Osteoblast (primary cell): ENCODE data around the gene ZDHHC20. TPM values are rescaled to one million over a fixed set of nuclear protein-coding genes. Genes with fewer than 3 reads are reported as not detected.
A peak's percentile ranks its signal among the peaks of the same experiment; 100 is the strongest.

Source experiments
- DNase-seq: peaks from one replicate; pipeline ENCODE4 v3.0.0; 2011; ENCODE audit warnings: low spot score, mixed read lengths; ENCODE audit not compliant: insufficient read length; ENCODE audit errors: missing footprints
- H2AFZ ChIP-seq: 2 replicates; pipeline ENCODE4 v1.6.0; 2011; ENCODE audit warnings: mild to moderate bottlenecking, low read length
- H3K27ac ChIP-seq: 2 replicates; pipeline ENCODE4 v1.5.1; 2011; ENCODE audit warnings: mild to moderate bottlenecking, low read depth, low read length, moderate library complexity
- H3K27me3 ChIP-seq: 2 replicates; pipeline ENCODE4 v1.6.0; 2012; ENCODE audit warnings: mild to moderate bottlenecking, control low read depth, inconsistent platforms, low read length, moderate library complexity; ENCODE audit not compliant: insufficient read depth
- H3K36me3 ChIP-seq: 2 replicates; pipeline ENCODE4 v1.5.1; 2011; ENCODE audit warnings: mild to moderate bottlenecking, low read length, control low read depth, moderate library complexity; ENCODE audit not compliant: insufficient read depth
- H3K4me1 ChIP-seq: 2 replicates; pipeline ENCODE4 v1.5.1; 2011; ENCODE audit warnings: mild to moderate bottlenecking, low read length, control low read depth, moderate library complexity; ENCODE audit not compliant: insufficient read depth
- H3K4me2 ChIP-seq: 2 replicates; pipeline ENCODE4 v1.6.0; 2011; ENCODE audit warnings: mild to moderate bottlenecking, low read length; ENCODE audit not compliant: insufficient read depth
- H3K4me3 ChIP-seq: fragments of 200-600 bp; sonication (generic); 3 replicates; pipeline ENCODE4 v1.5.1; 2012; ENCODE audit warnings: mild to moderate bottlenecking, low read length, inconsistent platforms; ENCODE audit not compliant: insufficient read depth
- H3K79me2 ChIP-seq: 2 replicates; pipeline ENCODE4 v1.6.0; 2012; ENCODE audit warnings: mild to moderate bottlenecking, low read length, control low read depth, inconsistent platforms; ENCODE audit not compliant: insufficient read depth
- H3K9me3 ChIP-seq: 2 replicates; pipeline ENCODE4 v1.5.1; 2011; ENCODE audit warnings: low read depth, low read length, control low read depth
- H4K20me1 ChIP-seq: 2 replicates; pipeline ENCODE4 v1.6.0; 2012; ENCODE audit warnings: mild to moderate bottlenecking, low read length, control low read depth; ENCODE audit not compliant: insufficient read depth
- total RNA-seq: library from RNA; depleted of rRNA; stranded (reverse); fragments of >200 nt; gene quantifications from 2 replicates; pipeline ENCODE4 v1.2.3, GENCODE V29; 2012
- TF ChIP-seq, protein P1 (sequence below): IDR thresholded peaks from 2 replicates; pipeline ENCODE4 v1.5.1; 2011; ENCODE audit warnings: mild to moderate bottlenecking, low read depth, low read length, moderate library complexity; ENCODE audit errors: extremely low read depth

Gene ZDHHC20
- total RNA-seq, 1 donor = 110 TPM

DNA sequence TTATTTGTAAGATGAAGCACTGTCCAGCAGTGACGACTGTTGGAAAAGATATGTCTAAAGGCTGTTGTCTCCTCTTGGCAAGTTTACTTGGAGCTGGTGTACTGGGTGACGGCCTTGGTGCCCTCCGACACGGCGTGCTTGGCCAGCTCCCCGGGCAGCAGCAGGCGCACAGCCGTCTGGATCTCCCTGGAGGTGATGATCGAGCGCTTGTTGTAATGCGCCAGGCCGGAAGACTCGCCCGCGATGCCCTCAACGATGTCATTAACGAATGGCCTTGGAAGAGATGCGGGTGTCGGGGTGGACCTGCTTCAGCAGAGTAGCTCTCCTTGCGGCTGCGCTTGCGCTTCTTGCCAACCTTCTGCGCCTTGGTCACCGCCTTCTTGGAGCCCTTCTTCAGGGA lies 24.6 kb upstream of the ZDHHC20 start:
- no peaks in the 10 kb centered on the region for H4K20me1 ChIP-seq
- no peaks in the 10 kb centered on the region for H3K79me2 ChIP-seq
- no peak overlapping the region for H2AFZ ChIP-seq
- H3K4me2 ChIP-seq = no peak overlapping the region
- no peaks in the 10 kb centered on the region for H3K36me3 ChIP-seq
- no peak overlapping the region for H3K4me3 ChIP-seq
- H3K27ac ChIP-seq = no peak overlapping the region
- H3K27me3 ChIP-seq = no peaks in the 10 kb centered on the region
- peaks cover 7% of the 10 kb centered on the region for H3K4me1 ChIP-seq
- TF ChIP-seq, protein P1, sequence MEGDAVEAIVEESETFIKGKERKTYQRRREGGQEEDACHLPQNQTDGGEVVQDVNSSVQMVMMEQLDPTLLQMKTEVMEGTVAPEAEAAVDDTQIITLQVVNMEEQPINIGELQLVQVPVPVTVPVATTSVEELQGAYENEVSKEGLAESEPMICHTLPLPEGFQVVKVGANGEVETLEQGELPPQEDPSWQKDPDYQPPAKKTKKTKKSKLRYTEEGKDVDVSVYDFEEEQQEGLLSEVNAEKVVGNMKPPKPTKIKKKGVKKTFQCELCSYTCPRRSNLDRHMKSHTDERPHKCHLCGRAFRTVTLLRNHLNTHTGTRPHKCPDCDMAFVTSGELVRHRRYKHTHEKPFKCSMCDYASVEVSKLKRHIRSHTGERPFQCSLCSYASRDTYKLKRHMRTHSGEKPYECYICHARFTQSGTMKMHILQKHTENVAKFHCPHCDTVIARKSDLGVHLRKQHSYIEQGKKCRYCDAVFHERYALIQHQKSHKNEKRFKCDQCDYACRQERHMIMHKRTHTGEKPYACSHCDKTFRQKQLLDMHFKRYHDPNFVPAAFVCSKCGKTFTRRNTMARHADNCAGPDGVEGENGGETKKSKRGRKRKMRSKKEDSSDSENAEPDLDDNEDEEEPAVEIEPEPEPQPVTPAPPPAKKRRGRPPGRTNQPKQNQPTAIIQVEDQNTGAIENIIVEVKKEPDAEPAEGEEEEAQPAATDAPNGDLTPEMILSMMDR = no peak
- H3K9me3 ChIP-seq = no peaks in the 10 kb centered on the region
- DNase-seq = no peak

DNA sequence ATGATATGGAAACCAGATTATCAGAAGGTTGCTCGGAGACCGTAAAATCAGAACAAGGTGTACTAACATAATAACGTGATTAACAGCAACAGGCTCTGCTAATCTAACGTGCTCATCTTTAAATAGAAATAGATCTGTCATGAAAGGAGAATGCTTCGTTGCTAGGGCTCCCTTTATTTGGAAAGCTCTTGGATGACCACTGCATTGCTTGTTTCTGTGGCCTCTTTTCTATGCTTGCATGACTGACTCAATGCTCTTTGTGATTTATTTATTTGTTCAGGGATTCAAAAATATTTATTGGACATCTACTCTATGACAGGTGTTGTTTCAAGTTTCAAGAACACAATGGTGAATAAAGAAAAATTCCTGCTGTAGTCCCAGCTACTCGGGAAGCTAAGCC lies 22.3 kb upstream of the ZDHHC20 start:
- H4K20me1 ChIP-seq = no peaks in the 10 kb centered on the region
- no peak overlapping the region for H3K4me2 ChIP-seq
- DNase-seq = peak; percentile 66
- no peaks in the 10 kb centered on the region for H3K79me2 ChIP-seq
- H3K27me3 ChIP-seq = no peaks in the 10 kb centered on the region
- H2AFZ ChIP-seq = no peak overlapping the region
- H3K4me3 ChIP-seq = no peak overlapping the region
- H3K4me1 ChIP-seq = peaks cover 10% of the 10 kb centered on the region
- no peak overlapping the region for H3K27ac ChIP-seq
- TF ChIP-seq, protein P1 = no peak
- no peaks in the 10 kb centered on the region for H3K36me3 ChIP-seq
- H3K9me3 ChIP-seq = no peaks in the 10 kb centered on the region

DNA sequence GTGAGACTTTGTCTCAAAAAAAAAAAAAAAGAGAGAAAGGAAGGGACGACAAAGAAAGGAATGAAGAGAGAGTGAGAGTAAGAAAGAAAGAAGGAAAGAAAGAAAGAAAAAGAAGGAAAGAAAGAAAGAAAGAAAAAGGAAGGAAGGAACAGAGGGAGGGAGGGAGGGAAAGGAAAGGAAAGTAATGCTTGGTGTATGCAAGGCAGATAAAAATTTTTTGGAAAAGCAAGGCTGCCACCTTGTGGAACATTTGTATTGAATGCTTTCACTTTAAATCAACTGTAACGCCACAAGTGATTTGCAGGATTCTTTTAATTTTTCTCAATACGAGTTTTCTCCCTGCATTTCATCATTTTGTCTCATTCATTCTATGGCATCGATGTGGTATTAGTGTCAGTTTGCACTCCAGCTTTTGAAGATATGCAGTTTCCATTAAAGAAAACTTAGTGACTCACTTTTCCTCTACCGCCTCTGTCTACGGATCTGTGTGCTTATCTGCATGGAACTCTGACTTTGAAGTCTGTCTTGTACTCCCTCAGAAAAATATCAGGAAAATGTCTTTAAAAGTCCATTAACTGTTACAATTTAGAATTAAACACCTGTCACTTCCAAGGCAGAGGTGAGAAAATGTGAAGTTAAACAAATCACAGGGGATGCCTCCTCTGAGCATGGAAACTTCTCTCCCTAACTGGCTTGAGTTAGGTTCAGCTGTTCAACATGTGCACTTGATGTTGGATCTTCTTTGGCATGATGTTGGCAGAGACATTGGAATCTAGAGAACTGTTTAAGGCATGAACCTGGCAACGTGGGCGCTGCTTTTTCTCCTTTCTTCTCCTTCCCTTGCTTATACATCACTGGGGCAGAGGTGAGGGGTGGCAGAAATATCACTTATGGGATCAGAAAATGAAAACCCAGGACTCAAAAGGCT lies 20.0 kb upstream of the ZDHHC20 start:
- H3K4me1 ChIP-seq = peaks cover 10% of the 10 kb centered on the region
- H3K27me3 ChIP-seq = no peaks in the 10 kb centered on the region
- H3K36me3 ChIP-seq = no peaks in the 10 kb centered on the region
- H3K4me3 ChIP-seq = peak overlapping the region; percentile 66
- H2AFZ ChIP-seq = peak overlapping the region; percentile 83
- TF ChIP-seq, protein P1 = peak; percentile 49
- H4K20me1 ChIP-seq = no peaks in the 10 kb centered on the region
- H3K4me2 ChIP-seq = peak overlapping the region; percentile 87
- H3K9me3 ChIP-seq = no peaks in the 10 kb centered on the region
- DNase-seq = peak; percentile 73
- H3K79me2 ChIP-seq = no peaks in the 10 kb centered on the region
- H3K27ac ChIP-seq = no peak overlapping the region

DNA sequence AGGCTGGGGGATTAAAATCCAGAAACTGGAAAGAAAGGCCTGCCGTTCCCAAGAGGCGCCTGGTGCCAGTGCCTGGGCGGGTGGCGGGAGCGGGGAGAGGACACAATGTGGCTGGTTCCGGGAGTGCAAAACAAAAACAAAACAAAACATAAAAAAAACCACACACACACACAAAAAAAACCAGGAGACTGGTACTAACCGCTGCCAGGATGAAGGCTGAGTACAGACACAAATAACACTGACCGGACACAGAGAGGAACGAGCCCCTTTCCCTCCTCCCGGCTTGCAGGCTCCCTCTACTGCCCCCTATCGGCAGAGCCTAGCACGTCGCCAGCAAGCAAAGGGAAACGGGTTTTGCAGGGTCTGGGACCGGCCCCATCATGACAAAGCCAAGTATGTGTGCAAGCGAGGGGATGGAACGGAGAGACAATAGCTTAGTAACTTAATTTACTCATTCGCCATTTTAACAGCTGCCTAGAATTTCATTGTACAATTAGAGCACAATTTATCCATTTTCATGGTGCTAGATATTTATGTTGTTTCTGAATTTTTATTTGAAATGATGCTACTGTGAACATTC lies 17.9 kb upstream of the ZDHHC20 start:
- no peak overlapping the region for H3K27ac ChIP-seq
- H3K36me3 ChIP-seq = no peaks in the 10 kb centered on the region
- TF ChIP-seq, protein P1 = peak; percentile 99
- no peaks in the 10 kb centered on the region for H3K79me2 ChIP-seq
- no peaks in the 10 kb centered on the region for H3K9me3 ChIP-seq
- H3K4me1 ChIP-seq = peaks cover 10% of the 10 kb centered on the region
- H3K4me2 ChIP-seq = peak overlapping the region; percentile 76
- peak; percentile 93 for DNase-seq
- no peaks in the 10 kb centered on the region for H3K27me3 ChIP-seq
- peak overlapping the region; percentile 66 for H3K4me3 ChIP-seq
- no peaks in the 10 kb centered on the region for H4K20me1 ChIP-seq
- peak overlapping the region; percentile 67 for H2AFZ ChIP-seq
